ENCODE measurements around the gene SLC30A3.
"Not testable (repeated sequence)": the region's sequence is repeated elsewhere in the genome, so short reads cannot be mapped to it uniquely, and the experiment has no call there.

Gene SLC30A3

GRCh38 chr2:27262379-27263286 is at the start of gene SLC30A3:
TSS of gene SLC30A3 (minus strand) at chr2:27263047. CDS start at chr2:27262906, 141 bp downstream.
- DNase-seq, result no peak

DNA sequence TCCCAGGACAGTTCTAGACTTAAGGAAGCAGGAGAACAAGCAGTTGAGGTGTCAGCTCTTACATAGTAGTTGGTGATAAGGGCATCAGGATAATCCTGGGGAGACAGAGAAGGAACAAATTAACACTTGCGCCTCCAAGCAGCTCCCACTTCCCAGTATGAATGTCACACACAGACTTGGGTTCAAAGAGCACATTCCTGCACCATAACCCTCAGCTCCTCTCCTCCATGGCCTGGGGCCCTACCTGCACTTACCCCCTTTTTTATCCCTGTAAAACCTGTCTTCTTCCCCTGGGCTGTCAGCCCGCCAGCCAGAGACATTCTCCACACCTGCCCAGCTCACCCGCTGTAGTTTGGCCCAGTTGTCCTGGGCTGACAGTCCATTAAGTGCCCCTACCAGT is 49.3 kb upstream of the SLC30A3 start:
- DNase-seq, result no peak

DNA sequence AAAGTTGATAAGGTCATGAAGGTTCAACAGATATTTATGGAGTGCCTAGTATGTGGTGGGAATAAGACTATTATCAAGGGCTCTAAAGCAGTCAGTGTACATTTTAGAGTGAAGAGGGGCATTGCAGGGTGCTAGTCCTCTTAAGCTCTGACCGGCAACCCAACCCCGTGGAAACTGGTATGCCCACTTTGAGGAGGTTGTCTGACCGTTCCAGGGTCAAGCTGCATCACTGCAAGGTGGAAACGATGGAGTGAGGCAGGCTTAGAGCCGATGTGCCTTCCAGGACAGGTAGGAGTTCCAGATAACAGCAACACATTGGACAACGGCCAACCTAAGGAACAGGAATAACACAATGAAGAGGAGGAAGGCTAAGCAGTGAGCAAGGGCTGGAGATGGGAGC is 46.8 kb upstream of the SLC30A3 start:
- no peak for DNase-seq

DNA sequence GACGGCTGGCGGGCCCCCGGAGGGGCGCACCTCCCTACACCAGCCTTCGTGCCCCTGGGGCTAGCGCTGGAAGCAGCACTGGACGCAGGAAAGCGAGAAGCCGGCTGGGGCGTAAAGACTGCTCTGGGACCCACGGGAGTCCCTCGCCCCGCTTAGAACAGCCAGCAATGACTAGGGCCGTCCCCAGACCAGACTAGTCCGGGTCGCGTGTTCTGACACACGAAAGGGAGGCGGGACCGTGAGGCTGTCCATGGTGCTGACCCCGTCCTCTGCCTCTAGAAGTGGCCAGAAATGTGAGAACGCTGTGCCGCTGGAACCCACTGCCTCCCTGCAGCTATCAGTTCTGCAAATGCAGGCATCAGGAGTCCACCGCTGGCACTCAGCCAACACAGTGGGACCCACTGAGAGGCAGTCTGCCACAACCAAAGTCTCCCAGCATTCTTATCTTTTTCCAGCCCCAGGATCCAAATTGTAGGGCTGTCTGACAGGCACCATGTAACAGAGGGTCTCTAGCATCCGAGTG is 45.6 kb upstream of the SLC30A3 start, which contains the start of gene UCN:
Gene UCN, minus strand, starts transcription at position 87 of the 523 bp plus-strand sequence. CDS start 550 bp downstream, outside the sequence.
- DNase-seq, result no peak

GRCh38 chr2:27307545-27308358 is 44.9 kb upstream of the SLC30A3 start:
- no peak for DNase-seq

GRCh38 chr2:27307287-27307544 is 44.4 kb upstream of the SLC30A3 start:
- no peak for DNase-seq

GRCh38 chr2:27306573-27307286 is 43.9 kb upstream of the SLC30A3 start:
- DNase-seq, result no peak

DNA sequence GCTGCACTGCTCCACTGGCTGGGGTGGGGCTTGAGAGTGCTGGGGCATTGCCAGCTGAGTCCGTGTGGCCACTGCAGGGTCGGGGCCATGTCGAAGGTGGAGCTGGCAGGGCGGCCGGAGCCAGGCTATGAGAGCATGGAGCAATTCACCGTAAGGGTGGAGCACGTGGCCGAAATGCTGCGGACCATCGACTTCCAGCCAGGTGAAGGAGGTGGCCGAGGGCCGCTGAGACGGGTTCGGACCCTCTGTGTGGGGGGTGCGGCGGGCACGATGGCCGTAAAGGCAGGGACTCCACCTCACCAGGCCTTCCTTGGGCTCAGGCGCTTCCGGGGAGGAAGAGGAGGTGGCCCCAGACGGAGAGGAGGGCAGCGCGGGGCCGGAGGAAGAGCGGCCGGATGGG is 43.3 kb upstream of the SLC30A3 start:
- no peak for DNase-seq

DNA sequence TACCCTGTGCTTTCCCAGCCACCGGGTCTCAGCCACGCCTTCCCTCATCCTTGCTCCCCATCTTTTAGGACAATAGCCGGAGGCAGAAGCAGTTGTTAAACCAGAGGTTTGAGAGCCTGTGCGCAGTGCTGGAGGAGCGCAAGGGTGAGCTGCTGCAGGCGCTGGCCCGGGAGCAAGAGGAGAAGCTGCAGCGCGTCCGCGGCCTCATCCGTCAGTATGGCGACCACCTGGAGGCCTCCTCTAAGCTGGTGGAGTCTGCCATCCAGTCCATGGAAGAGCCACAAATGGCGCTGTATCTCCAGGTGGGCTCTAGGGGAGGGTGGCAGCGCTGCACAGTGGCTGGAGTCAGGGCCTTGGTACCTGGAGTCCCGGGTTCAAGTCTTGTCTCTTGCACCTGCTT is 42.7 kb upstream of the SLC30A3 start:
- DNase-seq, result no peak

DNA sequence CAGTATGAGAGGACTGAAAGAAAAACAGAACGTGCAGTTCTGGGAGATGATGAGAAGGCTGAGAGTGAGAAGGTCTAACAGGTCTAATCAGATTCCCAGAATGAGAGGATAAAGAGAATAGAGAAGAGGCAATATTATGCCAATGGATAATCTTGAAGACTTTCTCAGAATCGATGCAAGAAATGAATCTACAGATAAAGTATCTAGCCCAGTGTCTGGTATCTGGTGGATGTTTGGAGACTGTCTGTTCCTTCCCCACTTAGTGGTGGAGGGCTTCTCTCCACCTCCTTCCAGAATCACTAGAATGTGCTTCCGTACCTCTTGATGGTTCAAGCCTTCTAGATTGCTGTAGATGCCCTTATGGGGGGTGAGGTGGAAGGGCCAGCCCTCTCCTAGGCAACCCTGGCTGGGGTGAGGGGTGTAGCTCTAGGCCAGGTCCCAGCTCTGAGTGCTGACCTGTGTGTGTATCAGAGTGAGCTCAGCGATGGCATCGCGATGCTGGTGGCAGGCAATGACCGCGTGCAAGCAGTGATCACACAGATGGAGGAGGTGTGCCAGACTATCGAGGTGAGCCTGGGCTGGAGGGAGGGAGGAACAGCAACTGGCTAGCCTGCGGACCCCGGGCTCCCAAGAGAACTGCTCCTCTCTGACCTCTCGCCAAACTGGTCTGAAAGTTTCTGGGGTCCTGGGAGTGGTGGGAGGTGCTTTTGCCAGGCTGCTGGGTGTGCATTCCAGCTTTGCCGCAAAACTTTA is 41.8 kb upstream of the SLC30A3 start:
- DNase-seq, result no peak

DNA sequence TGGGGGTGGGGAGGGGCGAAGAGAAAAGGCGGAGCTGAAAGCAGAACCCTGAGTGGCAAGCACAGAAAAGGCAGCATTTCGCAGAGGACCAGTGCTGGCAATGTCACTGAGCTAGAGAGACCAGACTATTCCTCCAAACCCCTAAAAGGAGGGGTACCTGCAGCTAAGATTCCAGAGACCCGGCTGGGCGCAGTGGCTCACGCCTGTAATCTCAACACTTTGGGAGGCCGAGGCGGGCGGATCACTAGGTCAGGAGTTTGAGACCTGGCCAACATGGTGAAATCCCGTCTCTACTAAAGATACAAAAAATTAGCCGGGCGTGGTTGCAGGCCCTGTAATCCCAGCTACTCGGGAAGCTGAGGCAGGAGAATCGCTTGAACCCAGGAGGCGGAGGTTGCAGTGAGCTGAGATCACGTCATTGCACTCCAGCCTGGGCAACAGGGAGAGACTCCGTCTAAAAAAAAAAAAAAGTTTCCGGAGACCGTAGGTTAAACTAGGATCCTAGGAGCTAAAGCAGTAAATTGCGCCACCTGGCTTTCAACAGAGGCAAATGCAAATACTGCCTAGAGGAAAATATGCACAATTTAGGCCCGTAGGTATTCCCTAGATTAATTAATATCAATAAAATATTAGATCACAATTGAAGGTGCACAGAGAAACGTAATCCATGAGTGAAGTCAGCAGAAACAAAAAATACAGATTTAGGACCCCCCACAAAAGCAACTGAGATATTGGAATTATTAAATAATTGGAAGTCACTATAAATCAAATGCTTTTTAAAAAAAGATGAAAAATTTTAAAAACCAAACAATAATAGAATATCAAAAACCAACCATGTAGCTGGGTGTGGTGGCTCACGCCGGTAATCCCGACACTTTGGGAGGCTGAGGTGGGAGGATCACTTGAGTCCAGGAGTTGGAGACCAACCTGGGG is 40.5 kb upstream of the SLC30A3 start:
- DNase-seq, result peak; percentile 70

DNA sequence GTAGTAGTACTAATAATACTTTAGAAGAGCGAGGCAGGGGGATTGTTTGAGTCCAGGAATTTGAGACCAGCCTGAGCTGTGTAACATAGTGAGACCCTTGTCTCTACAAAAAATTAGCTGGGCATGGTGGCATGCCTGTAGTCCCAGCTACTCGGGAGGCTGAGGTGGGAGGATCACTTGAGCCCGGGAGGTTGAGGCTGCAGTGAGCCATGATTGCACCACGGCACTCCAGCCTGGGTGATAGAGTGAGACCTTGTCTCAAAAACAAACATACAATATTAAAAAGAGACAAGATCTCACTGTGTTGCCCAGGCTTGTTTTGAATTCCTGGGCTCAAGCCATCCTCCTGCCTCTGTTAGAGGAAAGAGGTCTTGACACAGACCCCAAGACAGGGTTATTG is 37.8 kb upstream of the SLC30A3 start:
- DNase-seq, result not testable (repeated sequence)

GRCh38 chr2:27298391-27299080 is 35.7 kb upstream of the SLC30A3 start:
- peak; percentile 57 for DNase-seq

- DNase-seq, result no peak
Observed at GRCh38 chr2:27297195-27297594, 34.3 kb upstream of the SLC30A3 start.

DNA sequence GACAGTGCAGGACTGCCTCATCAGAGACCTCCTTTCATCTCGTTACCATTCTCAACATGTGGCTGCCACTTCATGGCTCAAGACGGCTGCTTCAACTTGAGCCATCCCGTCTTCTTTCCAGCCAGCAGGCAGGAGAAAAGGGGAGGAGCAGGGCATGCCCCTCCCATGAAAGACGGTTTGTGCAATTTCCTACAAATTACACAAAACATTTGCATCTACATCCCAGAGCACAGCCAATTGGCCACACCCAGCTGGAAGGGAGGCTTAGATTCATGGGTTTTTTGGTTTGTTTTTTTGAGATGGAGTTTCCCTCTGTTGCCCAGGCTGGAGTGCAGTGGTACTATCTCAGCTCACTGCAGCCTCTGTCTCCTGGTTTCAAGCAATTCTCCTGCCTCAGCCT is 33.6 kb upstream of the SLC30A3 start:
- DNase-seq, result no peak

GRCh38 chr2:27294928-27295327 is 32.1 kb upstream of the SLC30A3 start:
- no peak for DNase-seq

- DNase-seq, result no peak
Observed at GRCh38 chr2:27291865-27292264, 29.0 kb upstream of the SLC30A3 start.

DNA sequence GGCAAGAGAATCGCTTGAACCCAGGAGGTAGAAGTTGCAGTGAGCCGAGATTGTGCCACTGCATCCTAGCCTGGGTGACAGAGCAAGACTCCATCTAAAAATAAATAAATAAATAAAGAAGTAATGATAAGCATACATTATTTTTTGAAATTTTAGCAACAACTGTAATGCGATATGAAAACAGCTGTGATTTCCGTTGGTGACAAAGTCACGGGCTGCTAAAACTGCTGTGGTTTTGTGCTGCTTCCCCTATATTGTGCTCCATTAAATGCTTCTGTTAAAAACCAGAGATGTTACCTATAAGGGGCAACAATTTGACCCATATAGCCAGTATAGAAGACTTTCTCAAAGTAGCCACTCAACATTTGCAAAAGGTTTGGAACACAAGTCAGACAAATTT is 27.7 kb upstream of the SLC30A3 start:
- DNase-seq, result no peak

DNA sequence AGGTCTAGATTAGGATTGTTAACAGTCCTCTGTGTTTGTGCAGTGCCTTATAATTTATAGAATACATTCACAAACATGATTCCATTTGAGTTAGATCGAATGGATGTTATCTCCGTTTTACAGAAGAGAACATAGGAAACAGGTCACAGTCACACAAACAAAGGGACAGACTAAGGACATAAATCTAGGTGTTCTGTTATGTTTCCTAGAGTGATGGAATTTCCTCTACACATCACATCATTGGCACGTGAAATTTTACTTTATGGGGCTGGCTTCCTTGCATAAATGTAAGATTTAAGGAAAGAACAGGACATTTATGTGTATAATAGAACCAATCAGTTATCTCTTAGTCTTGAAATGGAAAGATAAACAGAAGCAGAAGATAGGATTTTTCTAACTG is 25.8 kb upstream of the SLC30A3 start:
- no peak for DNase-seq

- no peak for DNase-seq
Observed at GRCh38 chr2:27285481-27285880, 22.6 kb upstream of the SLC30A3 start.

DNA sequence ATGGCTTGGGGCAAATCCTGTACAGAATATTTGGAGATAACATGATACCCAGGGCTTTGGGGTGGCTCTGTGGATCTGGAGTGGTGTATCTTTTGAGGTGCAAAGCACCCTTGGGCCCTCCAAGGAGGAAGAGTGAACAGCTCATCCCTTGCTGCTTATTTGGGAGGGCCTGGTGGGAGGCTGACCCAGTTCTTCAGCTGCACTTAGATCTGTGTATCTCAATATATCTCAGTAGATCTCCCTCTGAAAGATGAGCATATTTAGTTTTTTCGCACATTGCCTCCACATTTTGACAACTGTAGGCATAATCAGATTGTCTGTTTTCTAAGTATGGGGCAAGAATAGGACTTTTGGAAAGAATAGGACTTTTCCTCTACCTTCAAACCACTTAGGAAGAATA is 22.1 kb upstream of the SLC30A3 start:
- DNase-seq, result no peak
